BJ (cell line): ENCODE measurements around the gene G3BP1. TPM values are rescaled to one million over a fixed set of nuclear protein-coding genes. Genes with fewer than 3 reads are reported as not detected.

Experiments used
- CTCF ChIA-PET: fragments of 350-600 bp; formaldehyde crosslinking; extraction: SDS; loops from one replicate; lab custom pipeline; 2021; ENCODE audit warnings: antibody characterized with exemption, inconsistent platforms; lab: Yijun Ruan, JAX
- POLR2A ChIA-PET: fragments of 300-600 bp; sonication (Branson Sonifier 250); formaldehyde crosslinking; extraction: SDS; loops from one replicate; lab custom pipeline; 2021; ENCODE audit warnings: antibody characterized with exemption; lab: Charles Lee
- DNase-seq: peaks from one replicate; pipeline ENCODE4 v3.0.0-alpha.2; 2011; ENCODE audit warnings: low read depth
- H3K27me3 ChIP-seq: 2 replicates; pipeline ENCODE4 v1.6.0; 2011; ENCODE audit warnings: low read length; ENCODE audit not compliant: control insufficient read depth, insufficient read depth
- H3K36me3 ChIP-seq: 2 replicates; pipeline ENCODE4 v1.5.1; 2011; ENCODE audit warnings: low read length; ENCODE audit not compliant: control insufficient read depth, insufficient read depth
- H3K4me3 ChIP-seq: 2 replicates; pipeline ENCODE4 v1.5.1; 2011; ENCODE audit warnings: low read depth, mild to moderate bottlenecking, control low read depth, low read length
- polyA plus RNA-seq: library from polyadenylated mRNA; depleted of rRNA; stranded (reverse); fragments of >200 nt; gene quantifications from 2 replicates; pipeline ENCODE4 v1.2.3, GENCODE V29; 2011
- TF ChIP-seq, protein P1 (sequence below): IDR thresholded peaks from 2 replicates; pipeline ENCODE4 v1.5.1; 2011; ENCODE audit warnings: low read depth, mild to moderate bottlenecking, control low read depth, inconsistent platforms, low read length, moderate library complexity; ENCODE audit not compliant: insufficient read depth

G3BP1 gene
- polyA plus RNA-seq, 1 experiment, result 59.1 TPM

DNA sequence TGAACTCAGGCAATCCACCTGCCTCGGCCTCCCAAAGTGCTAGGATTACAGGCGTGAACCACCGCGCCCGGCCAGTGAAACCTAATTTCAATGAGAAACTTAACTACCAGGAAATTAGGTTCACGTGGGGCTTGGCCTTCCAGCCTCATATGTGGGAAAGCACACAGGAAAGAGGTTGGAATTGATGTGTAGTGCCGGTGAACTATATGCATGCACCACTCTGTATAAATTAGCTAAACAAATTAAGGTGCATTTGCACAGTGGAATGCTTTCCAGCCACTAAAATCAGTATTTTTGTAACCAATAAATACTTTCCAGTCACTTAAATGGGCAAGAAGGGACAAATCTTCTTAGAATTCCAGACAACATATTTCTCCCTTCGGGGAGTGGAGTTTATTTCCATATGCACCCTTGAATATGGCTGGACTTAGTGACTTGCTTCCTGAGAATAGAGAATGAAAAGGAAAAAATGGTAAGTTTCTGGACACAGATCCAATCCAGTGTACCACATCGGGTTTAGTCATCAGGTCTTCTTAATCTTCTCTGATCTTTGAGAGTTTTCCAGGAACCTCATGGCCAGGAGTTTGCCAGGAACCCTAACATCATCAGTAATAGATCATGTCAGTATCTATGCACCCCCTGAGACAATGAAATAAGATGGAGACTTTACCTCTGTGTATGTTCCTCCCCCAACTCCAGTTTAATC lies 38.2 kb upstream of the G3BP1 start:
- H3K36me3 ChIP-seq, result no peaks in the 10 kb centered on the region
- POLR2A ChIA-PET, result no interaction called here
- no peaks in the 10 kb centered on the region for H3K27me3 ChIP-seq
- TF ChIP-seq, protein P1, sequence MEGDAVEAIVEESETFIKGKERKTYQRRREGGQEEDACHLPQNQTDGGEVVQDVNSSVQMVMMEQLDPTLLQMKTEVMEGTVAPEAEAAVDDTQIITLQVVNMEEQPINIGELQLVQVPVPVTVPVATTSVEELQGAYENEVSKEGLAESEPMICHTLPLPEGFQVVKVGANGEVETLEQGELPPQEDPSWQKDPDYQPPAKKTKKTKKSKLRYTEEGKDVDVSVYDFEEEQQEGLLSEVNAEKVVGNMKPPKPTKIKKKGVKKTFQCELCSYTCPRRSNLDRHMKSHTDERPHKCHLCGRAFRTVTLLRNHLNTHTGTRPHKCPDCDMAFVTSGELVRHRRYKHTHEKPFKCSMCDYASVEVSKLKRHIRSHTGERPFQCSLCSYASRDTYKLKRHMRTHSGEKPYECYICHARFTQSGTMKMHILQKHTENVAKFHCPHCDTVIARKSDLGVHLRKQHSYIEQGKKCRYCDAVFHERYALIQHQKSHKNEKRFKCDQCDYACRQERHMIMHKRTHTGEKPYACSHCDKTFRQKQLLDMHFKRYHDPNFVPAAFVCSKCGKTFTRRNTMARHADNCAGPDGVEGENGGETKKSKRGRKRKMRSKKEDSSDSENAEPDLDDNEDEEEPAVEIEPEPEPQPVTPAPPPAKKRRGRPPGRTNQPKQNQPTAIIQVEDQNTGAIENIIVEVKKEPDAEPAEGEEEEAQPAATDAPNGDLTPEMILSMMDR, result no peak
- no peak for DNase-seq
- H3K4me3 ChIP-seq, result no peak overlapping the region
- CTCF ChIA-PET, result interaction anchor here (0.9 to 12.3 kb wide), 2 partner anchors 12 to 75 kb away, joined by 3 to 109 read pairs; no protein-coding TSS in a partner anchor

DNA sequence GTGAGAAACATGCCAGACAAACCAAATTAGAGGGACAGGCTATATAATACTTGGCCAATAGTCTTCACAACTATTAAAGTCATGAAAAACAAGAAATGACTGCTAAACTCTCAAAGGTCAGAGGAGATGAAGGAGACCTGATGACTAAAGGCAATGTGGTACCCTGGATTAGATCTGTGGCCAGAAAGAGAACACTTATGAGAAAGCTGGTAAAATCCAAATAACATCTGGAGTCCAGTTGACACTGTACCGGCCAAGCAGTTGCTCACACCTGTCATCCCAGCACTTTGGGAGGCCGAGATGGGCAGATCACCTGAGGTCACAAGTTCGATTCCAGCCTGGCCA lies 37.7 kb upstream of the G3BP1 start:
- TF ChIP-seq, protein P1, result no peak
- POLR2A ChIA-PET, result no interaction called here
- Histone ChIP-seq H3K36me3 (no peaks in the 10 kb centered on the region), H3K27me3 (no peaks in the 10 kb centered on the region), H3K4me3 (no peak overlapping the region)
- DNase-seq, result no peak
- CTCF ChIA-PET, result interaction anchor here (12.3 kb wide), 1 partner anchor 13 kb away, joined by 109 read pairs; no protein-coding TSS in a partner anchor

DNA sequence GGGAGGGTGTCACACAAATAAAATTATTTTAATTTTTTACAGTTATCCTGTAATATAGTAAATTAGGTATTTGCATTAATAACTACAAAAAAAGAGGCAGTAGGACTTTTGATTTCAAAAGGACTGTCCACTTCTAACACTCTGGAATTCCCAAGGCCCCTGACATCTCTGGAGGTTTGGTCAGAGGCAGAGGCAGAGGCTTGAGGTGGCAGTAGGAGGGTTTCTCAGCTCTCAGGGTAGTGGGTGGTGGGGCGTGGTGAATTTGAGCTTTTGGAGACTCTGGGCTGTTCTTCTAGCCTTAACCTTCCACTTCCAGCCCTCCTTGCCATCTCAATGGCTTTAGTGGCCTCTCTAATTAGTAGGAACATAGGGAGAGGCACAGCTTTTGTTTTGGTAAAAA lies 36.1 kb upstream of the G3BP1 start:
- ChIA-PET POLR2A (no interaction called here), CTCF (interaction anchor here (1.0 to 12.3 kb wide), 3 partner anchors 15 to 77 kb away, joined by 4 to 109 read pairs (median 7); no protein-coding TSS in a partner anchor)
- H3K36me3 ChIP-seq, result no peaks in the 10 kb centered on the region
- H3K27me3 ChIP-seq, result no peaks in the 10 kb centered on the region
- no peak overlapping the region for H3K4me3 ChIP-seq
- no peak for DNase-seq
- TF ChIP-seq, protein P1, result no peak

DNA sequence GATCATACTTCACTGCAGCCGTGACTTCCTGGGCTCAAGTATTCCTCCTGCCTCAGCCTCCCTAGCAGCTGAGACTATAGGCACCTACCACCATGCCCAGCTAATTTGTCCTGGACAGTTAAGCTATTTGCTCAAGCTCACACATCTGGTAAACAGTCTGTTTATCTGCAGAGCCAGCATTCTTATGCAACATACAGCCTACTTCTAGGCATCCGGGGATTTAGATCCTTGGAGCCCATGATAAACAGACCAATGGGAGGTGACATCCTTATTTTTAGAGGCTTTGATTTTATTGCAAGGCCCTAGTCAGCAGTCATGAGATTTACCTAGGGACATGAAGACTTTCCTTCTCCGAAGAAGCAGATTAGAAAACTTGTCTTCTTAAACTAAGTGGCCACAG lies 34.3 kb upstream of the G3BP1 start:
- no peaks in the 10 kb centered on the region for H3K36me3 ChIP-seq
- no peak overlapping the region for H3K4me3 ChIP-seq
- ChIA-PET CTCF (interaction anchor here (1.5 to 12.3 kb wide), 4 partner anchors 16 to 79 kb away, joined by 5 to 109 read pairs (median 6); no protein-coding TSS in a partner anchor), POLR2A (interaction anchor here (0.7 to 1.1 kb wide), 2 partner anchors 50 to 53 kb away, joined by 3 read pairs; partner anchors contain the start of gene SPARC)
- DNase-seq, result no peak
- H3K27me3 ChIP-seq, result no peaks in the 10 kb centered on the region
- TF ChIP-seq, protein P1, result no peak

DNA sequence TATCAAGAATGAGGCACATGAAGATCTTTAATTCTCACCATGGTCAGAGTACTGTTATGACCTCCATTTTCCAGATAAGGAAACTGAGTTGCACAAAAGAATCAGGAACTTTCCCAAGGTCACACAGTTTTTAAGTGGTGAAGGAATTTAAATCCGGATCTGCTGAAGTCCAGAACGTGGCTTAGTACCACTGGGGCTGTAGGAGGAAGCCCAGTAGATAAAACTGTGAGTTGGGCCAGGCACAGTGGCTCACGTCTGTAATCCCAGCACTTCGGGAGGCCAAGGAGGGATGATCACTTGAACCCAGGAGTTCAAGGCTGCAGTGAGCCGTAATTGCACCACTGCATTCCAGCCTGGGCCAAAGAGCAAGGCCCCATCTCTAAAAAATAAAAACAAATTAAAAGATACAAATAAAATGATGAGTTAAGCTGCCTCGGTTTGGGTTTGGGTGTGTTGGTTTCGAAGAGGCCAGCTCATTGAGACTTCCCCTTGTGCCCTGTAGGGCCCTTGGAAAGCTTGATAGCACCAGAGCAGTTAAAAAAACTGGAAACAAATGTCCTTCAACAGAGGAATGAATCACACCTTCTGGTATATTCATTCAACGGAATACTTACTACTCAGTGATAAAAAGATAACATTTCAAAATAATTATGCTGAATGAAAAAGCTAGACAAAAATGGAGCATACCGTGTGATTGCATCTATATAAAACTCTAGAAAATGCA lies 33.5 kb upstream of the G3BP1 start:
- DNase-seq, result no peak
- Histone ChIP-seq H3K27me3 (no peaks in the 10 kb centered on the region), H3K36me3 (peaks cover 1% of the 10 kb centered on the region), H3K4me3 (no peak overlapping the region)
- POLR2A ChIA-PET, result interaction anchor here (0.6 to 4.2 kb wide), 4 partner anchors 10 to 54 kb away, joined by 3 to 38 read pairs (median 3); partner anchors contain the start of gene SPARC
- CTCF ChIA-PET, result interaction anchor here (1.2 to 12.3 kb wide), 8 partner anchors 17 to 238 kb away, joined by 3 to 234 read pairs (median 26); partner anchors contain the start of gene G3BP1
- TF ChIP-seq, protein P1, result no peak
